Progenitor cell of endocrine pancreas (in vitro differentiated cells): ENCODE data around the gene SERPIND1. TPM values are rescaled to one million over a fixed set of nuclear protein-coding genes. Genes with fewer than 3 reads are reported as not detected.
A peak's percentile ranks its signal among the peaks of the same experiment; 100 is the strongest.

Experiments
- DNase-seq: peaks from one replicate; pipeline ENCODE4 v3.0.0; 2021; ENCODE audit warnings: low spot score; ENCODE audit not compliant: unreplicated experiment
- H3K27ac Mint-ChIP-seq: 2 replicates; pipeline ENCODE4 v1.8.0; 2021; ENCODE audit warnings: mild to moderate bottlenecking, moderate library complexity, mixed read lengths
- H3K27me3 Mint-ChIP-seq: 2 replicates; pipeline ENCODE4 v1.8.0; 2021; ENCODE audit warnings: mixed read lengths
- H3K36me3 Mint-ChIP-seq: 2 replicates; pipeline ENCODE4 v1.8.0; 2022; ENCODE audit warnings: mixed read lengths; ENCODE audit not compliant: insufficient read depth
- H3K4me1 Mint-ChIP-seq: 2 replicates; pipeline ENCODE4 v1.8.0; 2021; ENCODE audit warnings: low read depth, mixed read lengths
- H3K4me3 Mint-ChIP-seq: 2 replicates; pipeline ENCODE4 v1.8.0; 2021; ENCODE audit warnings: low read depth, mild to moderate bottlenecking, moderate library complexity, mixed read lengths
- H3K9me3 Mint-ChIP-seq: 2 replicates; pipeline ENCODE4 v1.8.0; 2021; ENCODE audit warnings: low read depth, mixed read lengths
- total RNA-seq: library from RNA; stranded (reverse); gene quantifications from 2 replicates; pipeline ENCODE4 v1.2.1, GENCODE V29; 2021
- TF ChIP-seq, protein P1 (sequence below): fragments of 200-600 bp; sonication (generic); IDR thresholded peaks from one replicate; pipeline ENCODE4 v1.5.0; 2021; ENCODE audit warnings: antibody characterized with exemption, mild to moderate bottlenecking; ENCODE audit not compliant: unreplicated experiment

SERPIND1 gene
- total RNA-seq, 1 donor from 2014 or later: 0.74 TPM

DNA sequence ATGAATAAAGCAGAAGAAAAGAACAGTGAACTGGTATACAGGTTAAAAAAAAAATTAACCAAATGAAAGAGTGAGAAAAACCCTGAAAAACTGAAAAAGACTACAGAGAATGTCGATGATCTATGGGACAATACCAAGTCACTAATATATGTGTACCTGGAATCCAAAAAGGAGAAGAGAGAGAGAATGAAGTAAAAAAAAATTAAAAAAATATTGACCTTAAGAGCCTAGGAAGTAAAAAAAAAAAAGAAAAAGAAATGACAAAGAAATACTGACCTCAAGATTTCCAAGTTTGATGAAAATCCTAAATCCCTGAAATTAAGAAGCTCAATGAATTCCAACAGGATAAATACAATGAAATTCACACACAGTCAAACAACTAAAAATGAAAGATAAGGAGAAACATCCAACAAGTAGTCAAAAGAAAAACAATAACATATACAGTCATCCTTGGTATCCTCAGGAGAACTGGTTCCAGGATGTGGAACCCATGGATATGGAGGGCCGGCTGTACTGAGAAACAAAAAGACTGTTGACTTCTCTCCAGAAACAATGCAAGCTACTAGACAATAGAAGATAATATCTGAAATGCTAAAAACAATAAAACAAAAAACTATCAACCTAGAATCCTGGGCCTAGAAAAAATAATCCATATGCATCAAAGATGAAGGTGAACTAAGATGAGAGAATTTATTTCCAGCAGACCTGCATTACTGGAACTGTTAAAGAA lies 33.5 kb upstream of the SERPIND1 start:
- Mint-ChIP-seq H3K27ac (no peak overlapping the region), H3K9me3 (peaks cover 9% of the 10 kb centered on the region), H3K4me3 (no peak overlapping the region), H3K36me3 (peaks cover 23% of the 10 kb centered on the region), H3K4me1 (no peaks in the 10 kb centered on the region), H3K27me3 (no peaks in the 10 kb centered on the region)
- TF ChIP-seq, protein P1, sequence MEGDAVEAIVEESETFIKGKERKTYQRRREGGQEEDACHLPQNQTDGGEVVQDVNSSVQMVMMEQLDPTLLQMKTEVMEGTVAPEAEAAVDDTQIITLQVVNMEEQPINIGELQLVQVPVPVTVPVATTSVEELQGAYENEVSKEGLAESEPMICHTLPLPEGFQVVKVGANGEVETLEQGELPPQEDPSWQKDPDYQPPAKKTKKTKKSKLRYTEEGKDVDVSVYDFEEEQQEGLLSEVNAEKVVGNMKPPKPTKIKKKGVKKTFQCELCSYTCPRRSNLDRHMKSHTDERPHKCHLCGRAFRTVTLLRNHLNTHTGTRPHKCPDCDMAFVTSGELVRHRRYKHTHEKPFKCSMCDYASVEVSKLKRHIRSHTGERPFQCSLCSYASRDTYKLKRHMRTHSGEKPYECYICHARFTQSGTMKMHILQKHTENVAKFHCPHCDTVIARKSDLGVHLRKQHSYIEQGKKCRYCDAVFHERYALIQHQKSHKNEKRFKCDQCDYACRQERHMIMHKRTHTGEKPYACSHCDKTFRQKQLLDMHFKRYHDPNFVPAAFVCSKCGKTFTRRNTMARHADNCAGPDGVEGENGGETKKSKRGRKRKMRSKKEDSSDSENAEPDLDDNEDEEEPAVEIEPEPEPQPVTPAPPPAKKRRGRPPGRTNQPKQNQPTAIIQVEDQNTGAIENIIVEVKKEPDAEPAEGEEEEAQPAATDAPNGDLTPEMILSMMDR: no peak
- no peak for DNase-seq

GRCh38 chr22:20741008-20741633 lies 32.8 kb upstream of the SERPIND1 start:
- no peak for DNase-seq
- H3K36me3 Mint-ChIP-seq: peaks cover 23% of the 10 kb centered on the region
- H3K4me3 Mint-ChIP-seq: no peak overlapping the region
- no peaks in the 10 kb centered on the region for H3K4me1 Mint-ChIP-seq
- peaks cover 9% of the 10 kb centered on the region for H3K9me3 Mint-ChIP-seq
- TF ChIP-seq, protein P1: no peak
- no peak overlapping the region for H3K27ac Mint-ChIP-seq
- no peaks in the 10 kb centered on the region for H3K27me3 Mint-ChIP-seq

DNA sequence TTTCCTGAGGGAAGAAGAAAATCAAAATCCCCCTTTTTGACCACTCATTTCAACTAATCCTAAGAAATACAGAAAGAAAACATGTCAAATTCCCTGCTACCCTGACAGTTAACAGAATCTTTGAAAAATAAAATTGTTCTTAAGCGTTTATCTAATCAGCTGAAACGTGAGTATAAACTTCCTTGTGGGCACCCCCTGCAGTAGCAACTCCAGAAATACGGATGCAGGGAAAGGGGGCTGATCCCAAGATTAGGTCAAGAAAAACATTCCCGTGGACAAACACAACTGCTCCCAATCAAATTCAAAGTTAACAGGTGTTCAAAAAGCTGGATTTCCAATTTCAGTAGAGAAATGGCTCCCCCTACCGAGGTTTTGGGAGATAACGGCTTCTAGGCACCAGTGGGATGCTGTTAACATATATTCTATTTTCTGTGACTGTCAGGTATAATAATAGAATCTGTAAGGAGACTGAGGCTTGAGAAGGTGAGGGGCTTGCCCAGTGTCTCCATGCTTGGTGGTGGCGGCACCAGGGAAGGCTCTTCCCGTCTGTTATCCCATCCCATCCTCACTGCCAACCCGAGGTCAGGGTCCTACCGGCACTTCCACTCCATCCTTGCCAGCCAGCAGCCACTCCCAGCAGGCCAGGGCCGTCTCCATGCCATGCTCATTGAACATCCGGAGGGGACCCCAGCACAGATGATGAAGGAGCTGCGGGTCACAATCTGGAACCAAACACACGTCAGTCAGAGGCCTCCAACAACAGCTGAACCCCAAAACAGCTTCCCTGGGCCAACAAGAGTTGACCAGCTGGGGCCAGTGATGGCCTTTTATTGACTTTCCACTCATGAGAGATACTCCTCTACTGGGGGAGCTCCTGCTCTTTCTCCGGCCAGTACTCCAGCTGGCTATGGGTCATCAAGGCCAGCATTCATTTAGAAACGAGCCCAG lies 32.0 kb upstream of the SERPIND1 start:
- Mint-ChIP-seq H3K4me3 (no peak overlapping the region), H3K27me3 (no peaks in the 10 kb centered on the region), H3K36me3 (peaks cover 26% of the 10 kb centered on the region), H3K27ac (no peak overlapping the region), H3K9me3 (peaks cover 9% of the 10 kb centered on the region), H3K4me1 (no peaks in the 10 kb centered on the region)
- TF ChIP-seq, protein P1: peak; percentile 69
- DNase-seq: no peak

DNA sequence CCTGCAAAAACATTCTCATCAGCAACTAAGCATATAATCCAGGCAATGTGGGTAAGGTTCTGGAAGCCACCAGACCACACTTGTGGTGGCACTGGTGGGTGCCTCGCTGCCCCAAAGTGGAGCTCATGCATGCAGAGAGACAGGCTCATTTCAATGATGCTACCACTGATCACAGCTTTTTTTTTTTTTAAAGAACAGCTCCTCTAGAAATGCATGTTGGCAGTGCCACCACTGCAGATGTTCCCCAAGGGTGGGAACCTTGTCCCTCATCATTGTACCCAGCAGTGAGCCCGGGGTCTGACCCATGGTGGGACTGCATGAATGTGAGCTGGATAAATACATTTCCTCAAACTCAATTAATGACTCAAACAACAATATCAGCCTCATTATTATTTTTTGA lies 31.1 kb upstream of the SERPIND1 start:
- H3K9me3 Mint-ChIP-seq: peaks cover 9% of the 10 kb centered on the region
- TF ChIP-seq, protein P1: no peak
- H3K27ac Mint-ChIP-seq: no peak overlapping the region
- no peaks in the 10 kb centered on the region for H3K4me1 Mint-ChIP-seq
- no peak for DNase-seq
- no peaks in the 10 kb centered on the region for H3K27me3 Mint-ChIP-seq
- H3K4me3 Mint-ChIP-seq: no peak overlapping the region
- peaks cover 26% of the 10 kb centered on the region for H3K36me3 Mint-ChIP-seq

DNA sequence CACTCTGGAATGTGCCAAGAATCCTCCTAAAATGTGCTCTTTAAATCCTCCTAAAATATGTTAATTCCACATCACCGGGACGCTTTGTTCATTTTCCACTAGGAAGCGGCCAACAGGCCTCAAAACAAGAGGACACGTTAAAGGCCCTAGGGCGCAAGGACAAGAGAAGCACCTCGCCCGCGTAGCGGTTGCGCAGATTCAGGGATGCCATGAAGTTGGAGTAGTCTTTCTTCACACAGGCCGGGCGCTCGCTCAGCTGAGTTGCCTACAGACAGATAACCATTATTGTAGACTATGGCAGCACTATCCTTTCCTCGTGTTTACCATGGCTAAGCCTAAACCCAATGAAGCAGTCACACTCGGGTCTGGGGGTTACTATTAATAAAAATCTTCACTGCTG lies 29.5 kb upstream of the SERPIND1 start:
- peaks cover 9% of the 10 kb centered on the region for H3K9me3 Mint-ChIP-seq
- H3K27ac Mint-ChIP-seq: no peak overlapping the region
- TF ChIP-seq, protein P1: no peak
- H3K36me3 Mint-ChIP-seq: peaks cover 24% of the 10 kb centered on the region
- H3K4me3 Mint-ChIP-seq: no peak overlapping the region
- no peaks in the 10 kb centered on the region for H3K4me1 Mint-ChIP-seq
- H3K27me3 Mint-ChIP-seq: no peaks in the 10 kb centered on the region
- DNase-seq: no peak
